ENCODE data around the gene RHOH. TPM values are rescaled to one million over a fixed set of nuclear protein-coding genes. Genes with fewer than 3 reads are reported as not detected.

Gene RHOH
- total RNA-seq, 1 donor: 164 TPM

GRCh38 chr4:40209401-40209800 lies 12.6 kb downstream of the RHOH start:
- H3K4me3 ChIP-seq (ENCODE audit: low read length): no peak overlapping the region
- no peaks in the 10 kb centered on the region for H3K27me3 ChIP-seq (ENCODE audit: insufficient read depth, low read length)
- no peaks in the 10 kb centered on the region for H3K9me3 ChIP-seq (ENCODE audit: low read depth, low read length)
- peaks cover 79% of the 10 kb centered on the region for H3K4me1 ChIP-seq (ENCODE audit: insufficient read depth, low read length)

DNA sequence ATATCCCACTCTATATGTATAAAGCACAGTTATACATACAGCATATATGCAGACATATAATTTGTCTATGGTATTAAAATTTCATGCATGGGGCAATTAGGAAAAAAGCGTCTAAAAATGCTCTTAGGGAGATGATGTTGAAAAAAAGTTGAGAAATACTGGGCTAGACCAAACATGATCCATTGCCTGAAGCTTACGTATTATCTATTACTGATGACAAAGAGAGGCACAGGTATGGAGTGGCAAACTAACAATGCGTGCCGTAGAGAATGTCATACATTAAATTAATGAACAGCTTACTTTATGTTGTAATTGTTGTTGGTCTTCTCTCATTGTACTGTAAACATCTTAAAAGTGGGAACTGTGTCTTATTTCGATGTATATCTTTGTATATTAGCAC lies 13.9 kb downstream of the RHOH start:
- H3K9me3 ChIP-seq (ENCODE audit: low read depth, low read length): no peaks in the 10 kb centered on the region
- H3K27me3 ChIP-seq (ENCODE audit: insufficient read depth, low read length): no peaks in the 10 kb centered on the region
- H3K4me1 ChIP-seq (ENCODE audit: insufficient read depth, low read length): peaks cover 78% of the 10 kb centered on the region
- H3K4me3 ChIP-seq (ENCODE audit: low read length): no peak overlapping the region

GRCh38 chr4:40211224-40212185 lies 14.7 kb downstream of the RHOH start:
- Histone ChIP-seq H3K4me3 (ENCODE audit: low read length) (no peak overlapping the region), H3K9me3 (ENCODE audit: low read depth, low read length) (no peaks in the 10 kb centered on the region), H3K27me3 (ENCODE audit: insufficient read depth, low read length) (no peaks in the 10 kb centered on the region), H3K4me1 (ENCODE audit: insufficient read depth, low read length) (peaks cover 77% of the 10 kb centered on the region)

DNA sequence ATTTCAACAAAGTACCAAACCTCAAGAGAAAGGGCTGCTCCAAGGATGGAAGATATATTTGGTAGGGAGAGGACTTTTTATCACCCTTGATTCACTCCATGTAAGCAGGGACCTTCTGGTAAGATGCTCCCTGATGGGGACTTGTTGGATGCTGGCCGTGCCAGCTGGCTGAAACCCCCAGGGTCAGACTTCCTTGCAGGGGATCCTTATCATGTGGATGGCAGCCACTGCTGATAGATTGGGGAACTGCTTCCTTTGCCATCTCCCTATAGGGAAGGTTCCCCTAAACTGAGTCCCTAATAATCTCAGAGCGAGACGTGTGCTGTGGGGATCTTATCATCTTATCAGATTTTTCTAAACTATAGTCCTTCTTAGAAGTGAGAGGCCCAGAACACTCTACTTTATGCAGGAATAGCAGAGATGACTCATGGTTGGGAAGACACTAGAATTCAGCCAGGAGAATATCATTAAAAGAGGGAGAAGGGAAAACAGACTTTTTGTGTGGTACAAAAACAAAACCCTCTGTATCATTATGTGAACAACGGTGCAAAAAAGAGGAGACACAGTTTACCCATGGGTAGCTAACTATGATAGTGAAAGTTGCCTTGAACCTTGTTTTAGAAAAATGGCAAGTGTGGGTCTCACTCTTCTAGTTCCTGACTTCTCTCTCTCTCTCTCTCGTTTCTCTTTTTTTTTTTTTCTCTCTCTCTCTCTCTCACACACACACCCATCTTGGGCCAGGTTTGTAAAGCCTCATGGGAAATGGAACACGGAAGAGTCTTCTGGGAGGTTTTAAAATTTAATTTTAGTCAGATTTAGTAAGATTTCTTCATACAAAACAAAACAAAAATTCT lies 16.1 kb downstream of the RHOH start:
- Histone ChIP-seq H3K9me3 (ENCODE audit: low read depth, low read length) (no peaks in the 10 kb centered on the region), H3K4me3 (ENCODE audit: low read length) (no peak overlapping the region), H3K4me1 (ENCODE audit: insufficient read depth, low read length) (peaks cover 73% of the 10 kb centered on the region), H3K27me3 (ENCODE audit: insufficient read depth, low read length) (no peaks in the 10 kb centered on the region)

- Histone ChIP-seq H3K9me3 (ENCODE audit: low read depth, low read length) (no peaks in the 10 kb centered on the region), H3K4me1 (ENCODE audit: insufficient read depth, low read length) (peaks cover 82% of the 10 kb centered on the region), H3K4me3 (ENCODE audit: low read length) (no peak overlapping the region), H3K27me3 (ENCODE audit: insufficient read depth, low read length) (no peaks in the 10 kb centered on the region)
Observed at GRCh38 chr4:40214038-40214437, 17.2 kb downstream of the RHOH start.

DNA sequence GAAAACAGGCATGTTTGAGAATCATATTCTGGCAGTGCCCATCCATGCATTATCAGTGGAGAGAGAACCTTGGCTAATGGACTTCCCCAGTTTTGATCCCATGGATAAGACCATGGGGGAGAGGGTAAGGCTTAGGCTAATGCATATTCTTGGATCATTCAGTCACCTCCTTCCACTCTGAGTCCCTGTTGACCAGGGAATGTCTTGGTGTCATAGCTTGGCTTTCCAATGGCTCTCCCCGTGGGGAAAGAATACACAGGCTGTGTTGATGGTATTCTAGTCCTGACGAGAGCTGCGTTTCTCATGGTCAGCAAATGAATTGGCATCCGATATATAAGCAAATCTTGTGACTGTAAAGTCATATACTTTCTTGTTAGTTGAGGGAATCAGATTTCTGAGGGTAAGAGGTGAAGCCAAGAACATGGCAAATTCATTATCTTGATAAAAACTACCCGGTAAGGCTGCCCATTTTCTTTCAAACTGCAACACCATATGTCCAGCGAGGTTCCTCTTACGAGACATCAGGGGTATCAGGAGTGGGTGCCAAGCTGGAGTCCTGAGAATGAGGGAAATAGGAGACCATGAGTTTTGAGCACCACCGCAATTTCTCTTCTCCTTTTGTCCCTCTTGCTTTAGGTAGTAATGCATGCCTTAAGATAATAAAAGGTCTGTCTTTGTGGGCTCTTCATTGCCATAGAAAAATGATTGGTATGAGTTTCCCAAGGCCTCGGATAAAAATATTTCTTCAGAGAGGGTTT lies 18.0 kb downstream of the RHOH start:
- Histone ChIP-seq H3K9me3 (ENCODE audit: low read depth, low read length) (no peaks in the 10 kb centered on the region), H3K27me3 (ENCODE audit: insufficient read depth, low read length) (no peaks in the 10 kb centered on the region), H3K4me3 (ENCODE audit: low read length) (no peak overlapping the region), H3K4me1 (ENCODE audit: insufficient read depth, low read length) (peaks cover 81% of the 10 kb centered on the region)

DNA sequence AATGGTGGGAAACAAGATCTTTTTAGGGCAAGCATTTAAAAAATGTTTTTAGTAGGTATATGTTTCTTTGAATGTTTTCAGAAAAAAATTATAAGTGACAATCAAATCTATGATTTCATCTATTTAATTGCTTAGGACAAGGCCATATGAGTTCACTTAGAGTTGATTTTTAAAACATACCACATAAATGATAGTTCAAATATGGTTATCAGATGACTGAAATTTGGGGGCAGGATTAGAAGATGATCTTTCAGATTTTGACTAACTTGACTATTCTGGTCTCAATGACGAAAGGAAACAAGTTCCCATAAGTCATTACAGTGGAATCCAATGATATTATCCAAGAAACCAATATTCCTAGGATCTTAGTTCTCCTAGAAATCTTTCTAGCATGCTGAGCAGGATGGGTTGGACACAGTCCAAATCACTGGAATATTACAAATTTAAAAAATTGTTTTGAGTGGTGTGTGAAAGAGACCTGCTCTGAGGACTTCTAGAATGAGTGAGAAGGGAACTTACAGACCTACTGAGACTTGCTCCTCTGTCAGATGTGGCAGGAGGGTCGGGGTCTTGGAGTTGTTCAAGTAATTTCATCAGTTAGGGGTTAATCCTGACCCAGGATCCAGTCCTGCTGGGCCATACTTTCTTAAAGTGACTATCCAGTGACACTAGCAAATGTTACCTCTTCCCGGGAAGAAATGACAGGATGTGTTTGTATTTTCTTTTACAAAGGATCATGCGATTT lies 20.0 kb downstream of the RHOH start:
- no peaks in the 10 kb centered on the region for H3K9me3 ChIP-seq (ENCODE audit: low read depth, low read length)
- H3K4me3 ChIP-seq (ENCODE audit: low read length): no peak overlapping the region
- no peaks in the 10 kb centered on the region for H3K27me3 ChIP-seq (ENCODE audit: insufficient read depth, low read length)
- H3K4me1 ChIP-seq (ENCODE audit: insufficient read depth, low read length): peaks cover 76% of the 10 kb centered on the region

DNA sequence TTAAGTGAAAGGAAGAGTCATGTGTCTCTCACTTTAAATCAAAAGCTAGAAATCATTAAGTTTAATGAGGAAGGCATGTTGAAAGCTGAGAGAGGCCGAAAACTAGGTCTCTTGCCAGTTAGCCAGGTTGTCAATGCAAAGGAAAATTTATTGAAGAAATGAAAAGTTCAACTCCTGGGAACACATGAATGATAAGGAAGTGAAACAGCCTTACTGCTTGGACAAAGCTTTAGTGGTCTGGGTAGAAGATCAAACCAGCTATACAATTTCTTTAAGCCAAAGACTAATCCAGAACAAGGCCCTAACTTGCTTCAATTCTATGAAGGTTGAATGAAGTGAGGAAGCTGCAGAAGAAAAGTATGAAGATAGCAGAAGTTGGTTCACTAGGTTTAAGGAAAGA lies 24.9 kb downstream of the RHOH start:
- H3K4me3 ChIP-seq (ENCODE audit: low read length): no peak overlapping the region
- no peaks in the 10 kb centered on the region for H3K9me3 ChIP-seq (ENCODE audit: low read depth, low read length)
- H3K27me3 ChIP-seq (ENCODE audit: insufficient read depth, low read length): no peaks in the 10 kb centered on the region
- H3K4me1 ChIP-seq (ENCODE audit: insufficient read depth, low read length): peaks cover 66% of the 10 kb centered on the region

DNA sequence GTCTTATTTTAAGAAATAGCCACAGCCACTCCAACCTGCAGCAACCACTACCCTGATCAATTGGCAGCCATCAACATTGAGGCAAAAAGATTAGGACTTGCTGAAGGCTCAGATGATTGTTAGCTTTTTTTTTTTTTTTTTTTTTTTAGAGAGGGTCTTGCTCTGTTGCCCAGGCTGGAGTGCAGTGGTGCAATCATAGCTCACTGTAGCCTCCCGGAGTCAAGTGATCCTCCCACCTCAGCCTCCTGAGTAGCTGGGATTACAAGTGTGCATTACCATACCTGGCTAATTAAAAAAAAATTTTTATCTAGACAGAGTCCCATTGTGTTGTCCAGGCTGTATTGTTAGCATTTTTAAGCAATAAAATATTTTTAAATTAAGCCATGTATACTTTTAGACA lies 26.5 kb downstream of the RHOH start:
- no peaks in the 10 kb centered on the region for H3K27me3 ChIP-seq (ENCODE audit: insufficient read depth, low read length)
- no peak overlapping the region for H3K4me3 ChIP-seq (ENCODE audit: low read length)
- H3K4me1 ChIP-seq (ENCODE audit: insufficient read depth, low read length): peaks cover 62% of the 10 kb centered on the region
- H3K9me3 ChIP-seq (ENCODE audit: low read depth, low read length): no peaks in the 10 kb centered on the region

GRCh38 chr4:40224432-40224831 lies 27.6 kb downstream of the RHOH start:
- Histone ChIP-seq H3K4me3 (ENCODE audit: low read length) (no peak overlapping the region), H3K4me1 (ENCODE audit: insufficient read depth, low read length) (peaks cover 69% of the 10 kb centered on the region), H3K9me3 (ENCODE audit: low read depth, low read length) (no peaks in the 10 kb centered on the region), H3K27me3 (ENCODE audit: insufficient read depth, low read length) (no peaks in the 10 kb centered on the region)

GRCh38 chr4:40225497-40225896 lies 28.7 kb downstream of the RHOH start:
- no peak overlapping the region for H3K4me3 ChIP-seq (ENCODE audit: low read length)
- no peaks in the 10 kb centered on the region for H3K9me3 ChIP-seq (ENCODE audit: low read depth, low read length)
- peaks cover 68% of the 10 kb centered on the region for H3K4me1 ChIP-seq (ENCODE audit: insufficient read depth, low read length)
- no peaks in the 10 kb centered on the region for H3K27me3 ChIP-seq (ENCODE audit: insufficient read depth, low read length)

DNA sequence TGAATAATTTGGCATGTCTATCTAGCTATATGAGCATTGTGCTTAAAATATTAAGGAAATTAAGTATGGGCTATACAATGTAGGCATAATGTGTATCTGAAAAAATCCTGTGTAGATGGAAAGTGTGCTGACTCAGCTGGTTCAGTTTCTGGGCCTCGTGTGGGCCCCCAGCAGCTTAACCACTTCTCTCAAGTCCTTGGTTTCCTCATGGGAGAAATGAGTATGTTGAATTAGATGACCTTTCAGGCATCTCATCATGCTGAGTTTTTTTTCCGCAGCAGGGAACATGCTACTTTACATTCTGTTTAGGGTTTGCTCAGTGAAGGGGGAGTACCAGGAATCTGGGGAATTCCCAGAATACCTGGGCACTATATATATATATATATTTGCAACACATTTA lies 30.5 kb downstream of the RHOH start:
- peaks cover 81% of the 10 kb centered on the region for H3K4me1 ChIP-seq (ENCODE audit: insufficient read depth, low read length)
- H3K27me3 ChIP-seq (ENCODE audit: insufficient read depth, low read length): no peaks in the 10 kb centered on the region
- no peak overlapping the region for H3K4me3 ChIP-seq (ENCODE audit: low read length)
- H3K9me3 ChIP-seq (ENCODE audit: low read depth, low read length): no peaks in the 10 kb centered on the region

GRCh38 chr4:40228497-40229365 lies 31.9 kb downstream of the RHOH start:
- Histone ChIP-seq H3K9me3 (ENCODE audit: low read depth, low read length) (no peaks in the 10 kb centered on the region), H3K27me3 (ENCODE audit: insufficient read depth, low read length) (no peaks in the 10 kb centered on the region), H3K4me1 (ENCODE audit: insufficient read depth, low read length) (peaks cover 86% of the 10 kb centered on the region), H3K4me3 (ENCODE audit: low read length) (no peak overlapping the region)

Data from mononuclear cell (primary cell).